ENCODE data around the gene ALG14.

The ALG14 gene

GRCh38 chr1:95088303-95088702 lies 15.6 kb upstream of the ALG14 start:
- no peak for TF ChIP-seq CTCF (IDR thresholded peaks at IDR 0.05; ENCODE audit: borderline replicate concordance, extremely low read depth, low read length, poor library complexity, severe bottlenecking)
- H2AFZ ChIP-seq (ENCODE audit: low read depth, low read length) = no peak overlapping the region
- H4K20me1 ChIP-seq (ENCODE audit: insufficient read depth, low read length) = no peaks in the 10 kb centered on the region

DNA sequence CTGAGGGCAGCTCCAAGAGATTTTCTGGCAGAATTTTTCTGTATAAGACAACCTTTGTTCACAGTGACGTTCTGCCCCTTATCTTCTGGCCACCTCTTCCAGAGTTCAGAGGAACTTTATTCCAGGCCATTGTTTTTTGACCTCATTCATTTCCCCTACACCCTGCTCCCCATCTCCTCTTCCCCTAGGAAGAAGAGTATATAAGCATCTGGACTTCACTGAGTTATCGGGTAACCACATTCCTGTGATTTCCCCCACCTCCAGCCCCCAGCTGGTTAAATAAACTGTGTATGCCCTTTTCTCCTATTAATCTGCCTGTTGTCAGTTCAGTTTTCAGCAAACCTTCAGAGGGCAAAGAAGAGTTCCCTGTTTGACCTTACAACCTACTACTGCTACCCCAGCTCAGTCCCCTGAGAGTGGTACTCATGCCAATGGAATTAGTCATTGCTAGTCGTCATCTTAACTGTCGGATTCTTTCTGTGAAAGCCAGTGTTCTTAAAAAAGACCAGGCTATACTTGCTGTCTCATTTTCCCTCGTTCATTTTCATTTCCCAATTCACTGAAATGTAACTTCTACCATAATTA lies 14.3 kb upstream of the ALG14 start:
- no peaks in the 10 kb centered on the region for H3K36me3 ChIP-seq (ENCODE audit: insufficient read depth, low read length)
- H3K4me1 ChIP-seq (ENCODE audit: insufficient read depth, low read length) = no peaks in the 10 kb centered on the region
- no peak overlapping the region for H3K27ac ChIP-seq (ENCODE audit: low read length)
- ATAC-seq (ENCODE audit: insufficient read depth, low read depth) (no peak), DNase-seq (no peak)
- no peak overlapping the region for H3K9ac ChIP-seq (ENCODE audit: low read depth, low read length)
- no peak overlapping the region for H3K4me3 ChIP-seq (ENCODE audit: low read depth in 1 of 2, low read length in 2 of 2)
- no peak overlapping the region for H2AFZ ChIP-seq (ENCODE audit: low read depth, low read length)
- TF ChIP-seq CTCF (IDR thresholded peaks at IDR 0.05; ENCODE audit: borderline replicate concordance, extremely low read depth, low read length, poor library complexity, severe bottlenecking) = no peak
- no peak for TF ChIP-seq EZH2 (IDR thresholded peaks at IDR 0.05; ENCODE audit: borderline replicate concordance, low read depth, low read length, severe bottlenecking)
- no peaks in the 10 kb centered on the region for H3K79me2 ChIP-seq (ENCODE audit: insufficient read depth, low read length)
- no peaks in the 10 kb centered on the region for H4K20me1 ChIP-seq (ENCODE audit: insufficient read depth, low read length)
- H3K27me3 ChIP-seq (ENCODE audit: insufficient read depth, low read length, poor library complexity) = no peaks in the 10 kb centered on the region
- H3K4me2 ChIP-seq (ENCODE audit: insufficient read depth, low read length) = no peak overlapping the region
- no peaks in the 10 kb centered on the region for H3K9me3 ChIP-seq (ENCODE audit: insufficient read depth, low read length, severe bottlenecking)

More at GRCh38 chr1:95088303-95088702, 15.6 kb upstream of the ALG14 start:
- no peaks in the 10 kb centered on the region for H3K9me3 ChIP-seq (ENCODE audit: insufficient read depth, low read length, severe bottlenecking)
- H3K9ac ChIP-seq (ENCODE audit: low read depth, low read length) = no peak overlapping the region
- no peak overlapping the region for H3K4me2 ChIP-seq (ENCODE audit: insufficient read depth, low read length)
- no peaks in the 10 kb centered on the region for H3K27me3 ChIP-seq (ENCODE audit: insufficient read depth, low read length, poor library complexity)
- no peaks in the 10 kb centered on the region for H3K36me3 ChIP-seq (ENCODE audit: insufficient read depth, low read length)
- no peak overlapping the region for H3K27ac ChIP-seq (ENCODE audit: low read length)
- H3K4me3 ChIP-seq (ENCODE audit: low read depth in 1 of 2, low read length in 2 of 2) = no peak overlapping the region
- H3K79me2 ChIP-seq (ENCODE audit: insufficient read depth, low read length) = no peaks in the 10 kb centered on the region
- no peak for ATAC-seq (ENCODE audit: insufficient read depth, low read depth)
- no peaks in the 10 kb centered on the region for H3K4me1 ChIP-seq (ENCODE audit: insufficient read depth, low read length)
- DNase-seq = no peak

- Histone ChIP-seq H3K4me3 (ENCODE audit: low read depth in 1 of 2, low read length in 2 of 2) (no peak overlapping the region), H3K36me3 (ENCODE audit: insufficient read depth, low read length) (no peaks in the 10 kb centered on the region), H2AFZ (ENCODE audit: low read depth, low read length) (no peak overlapping the region), H3K9me3 (ENCODE audit: insufficient read depth, low read length, severe bottlenecking) (no peaks in the 10 kb centered on the region), H3K79me2 (ENCODE audit: insufficient read depth, low read length) (no peaks in the 10 kb centered on the region), H3K27ac (ENCODE audit: low read length) (no peak overlapping the region), H4K20me1 (ENCODE audit: insufficient read depth, low read length) (no peaks in the 10 kb centered on the region), H3K27me3 (ENCODE audit: insufficient read depth, low read length, poor library complexity) (no peaks in the 10 kb centered on the region), H3K4me1 (ENCODE audit: insufficient read depth, low read length) (no peaks in the 10 kb centered on the region), H3K9ac (ENCODE audit: low read depth, low read length) (no peak overlapping the region), H3K4me2 (ENCODE audit: insufficient read depth, low read length) (no peak overlapping the region)
- ATAC-seq (ENCODE audit: insufficient read depth, low read depth) (no peak), DNase-seq (no peak)
- TF ChIP-seq EZH2 (IDR thresholded peaks at IDR 0.05; ENCODE audit: borderline replicate concordance, low read depth, low read length, severe bottlenecking) (no peak), CTCF (IDR thresholded peaks at IDR 0.05; ENCODE audit: borderline replicate concordance, extremely low read depth, low read length, poor library complexity, severe bottlenecking) (no peak)
Measured at GRCh38 chr1:95085376-95085775, 12.6 kb upstream of the ALG14 start.

All from DND-41 (cell line).